ENCODE results near the gene SSH2. TPM values are rescaled to one million over a fixed set of nuclear protein-coding genes. Genes with fewer than 3 reads are reported as not detected.

The SSH2 gene
- total and polyA plus RNA-seq, 9 of the 15 experiments (the other 6 are each of a cell fraction or from before 2014, with no cell fraction given), result 3.9 to 16.1 (median 10.2) TPM

GRCh38 chr17:29593591-29594518 lies 336.2 kb downstream of the SSH2 start:
- H3K79me2 ChIP-seq (ENCODE audit: control insufficient read depth, insufficient read depth, low read length), result peaks cover 7% of the 10 kb centered on the region
- H3K36me3 ChIP-seq (ENCODE audit: control insufficient read depth, insufficient read depth, low read length), result no peaks in the 10 kb centered on the region
- H3K9ac ChIP-seq (ENCODE audit: insufficient read depth in 1 of 2, low read depth in 2 of 2, low read length in 2 of 2), result peak overlapping the region; percentile 32 to 91; a peak in 3 of 4 replicates
- peak; percentile 21; the same call in 2 of the 3 replicates for ATAC-seq
- ChIA-PET CTCF (ENCODE audit: low intra/inter-chr PET ratio) (no interaction called here), POLR2A (interaction anchor here (0.6 to 1.0 kb wide), 2 partner anchors 65 to 632 kb away, joined by 4 read pairs; no protein-coding TSS in a partner anchor)
- H3K9me3 ChIP-seq (replicated peaks; ENCODE audit: control insufficient read depth, insufficient read depth, low read depth, low read length), result no peaks in the 10 kb centered on the region
- intact Hi-C loops (cut with micrococcal nuclease) (loop anchor here (2.0 to 5.0 kb wide), 2 partner anchors 202 to 223 kb away; partner anchors contain the start of gene TAOK1), in situ Hi-C loops (cut with MboI) (no loop called here)
- BruUV-seq (replicated peaks), result TSS peak; percentile 30
- H2AFZ ChIP-seq (ENCODE audit: low read depth, low read length), result peak overlapping the region; percentile 83
- peak overlapping the region; percentile 77 for H3K4me2 ChIP-seq (ENCODE audit: insufficient read depth, low read length)
- H4K20me1 ChIP-seq (replicated peaks; ENCODE audit: control insufficient read depth, insufficient read depth, low read length), result peaks cover 12% of the 10 kb centered on the region
- peak overlapping the region; percentile 47; the same call in 1 of the 3 replicates for H3K27ac ChIP-seq (ENCODE audit: extremely low read depth, low read depth, low read length)
- H3K9me1 ChIP-seq (ENCODE audit: control insufficient read depth, insufficient read depth, low read length), result peaks cover 4% of the 10 kb centered on the region
- peak; percentile 46 to 61 (median 50) for DNase-seq (ENCODE audit: extremely low read depth in 1 of 4, low spot score in 3 of 4)
- peak overlapping the region; percentile 63 for H3K4me3 ChIP-seq
- FAIRE-seq, result peak; percentile 54
- H3K4me1 ChIP-seq (replicated peaks in 1 of 2; ENCODE audit: control insufficient read depth in 2 of 2, insufficient read depth in 2 of 2, low read length in 2 of 2), result peaks cover 38 to 80% of the 10 kb centered on the region in 2 experiments
- H3K27me3 ChIP-seq (ENCODE audit: control insufficient read depth in 2 of 2, insufficient read depth in 2 of 2, low read length in 2 of 2), result no peaks in the 10 kb centered on the region
- WGBS (ENCODE audit: insufficient coverage, low coverage, missing lambda C conversion rate), result 2% methylated on average over 42 of the region's 64 CpGs
- TF ChIP-seq, protein P1, sequence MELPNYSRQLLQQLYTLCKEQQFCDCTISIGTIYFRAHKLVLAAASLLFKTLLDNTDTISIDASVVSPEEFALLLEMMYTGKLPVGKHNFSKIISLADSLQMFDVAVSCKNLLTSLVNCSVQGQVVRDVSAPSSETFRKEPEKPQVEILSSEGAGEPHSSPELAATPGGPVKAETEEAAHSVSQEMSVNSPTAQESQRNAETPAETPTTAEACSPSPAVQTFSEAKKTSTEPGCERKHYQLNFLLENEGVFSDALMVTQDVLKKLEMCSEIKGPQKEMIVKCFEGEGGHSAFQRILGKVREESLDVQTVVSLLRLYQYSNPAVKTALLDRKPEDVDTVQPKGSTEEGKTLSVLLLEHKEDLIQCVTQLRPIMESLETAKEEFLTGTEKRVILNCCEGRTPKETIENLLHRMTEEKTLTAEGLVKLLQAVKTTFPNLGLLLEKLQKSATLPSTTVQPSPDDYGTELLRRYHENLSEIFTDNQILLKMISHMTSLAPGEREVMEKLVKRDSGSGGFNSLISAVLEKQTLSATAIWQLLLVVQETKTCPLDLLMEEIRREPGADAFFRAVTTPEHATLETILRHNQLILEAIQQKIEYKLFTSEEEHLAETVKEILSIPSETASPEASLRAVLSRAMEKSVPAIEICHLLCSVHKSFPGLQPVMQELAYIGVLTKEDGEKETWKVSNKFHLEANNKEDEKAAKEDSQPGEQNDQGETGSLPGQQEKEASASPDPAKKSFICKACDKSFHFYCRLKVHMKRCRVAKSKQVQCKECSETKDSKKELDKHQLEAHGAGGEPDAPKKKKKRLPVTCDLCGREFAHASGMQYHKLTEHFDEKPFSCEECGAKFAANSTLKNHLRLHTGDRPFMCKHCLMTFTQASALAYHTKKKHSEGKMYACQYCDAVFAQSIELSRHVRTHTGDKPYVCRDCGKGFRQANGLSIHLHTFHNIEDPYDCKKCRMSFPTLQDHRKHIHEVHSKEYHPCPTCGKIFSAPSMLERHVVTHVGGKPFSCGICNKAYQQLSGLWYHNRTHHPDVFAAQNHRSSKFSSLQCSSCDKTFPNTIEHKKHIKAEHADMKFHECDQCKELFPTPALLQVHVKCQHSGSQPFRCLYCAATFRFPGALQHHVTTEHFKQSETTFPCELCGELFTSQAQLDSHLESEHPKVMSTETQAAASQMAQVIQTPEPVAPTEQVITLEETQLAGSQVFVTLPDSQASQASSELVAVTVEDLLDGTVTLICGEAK (IDR thresholded peaks at IDR 0.05), result peak; percentile 74; the same call in 1 of the 2 replicates
- TF ChIP-seq, protein P1 (CRISPR knock-in tag; IDR thresholded peaks at IDR 0.05), result no peak; the same call in 1 of the 2 replicates
- no peak for TF ChIP-seq ATF6 (CRISPR knock-in tag; IDR thresholded peaks at IDR 0.05)
